Naive thymus-derived CD4-positive, alpha-beta T cell (primary cell): ENCODE data around the gene PRKN. TPM values are rescaled to one million over a fixed set of nuclear protein-coding genes. Genes with fewer than 3 reads are reported as not detected.

Experiments used
- ATAC-seq: fragments of 150-1000 bp; cut with Tn5 transposase; 2 replicates; pipeline ENCODE4 v1.10.0; 2021; ENCODE audit warnings: mild to moderate bottlenecking, moderate library complexity
- CTCF ChIA-PET: fragments of 350-600 bp; sonication (Branson Sonifier 250); formaldehyde crosslinking; loops from one replicate; lab custom pipeline; 2021; ENCODE audit warnings: antibody characterized with exemption; lab: Charles Lee
- POLR2A ChIA-PET: fragments of 350-600 bp; sonication (Branson Sonifier 250); formaldehyde crosslinking; loops from one replicate; lab custom pipeline; 2021; ENCODE audit warnings: antibody characterized with exemption, inconsistent platforms; lab: Charles Lee
- DNase-seq, 9 donors: peaks; one replicate each; pipeline versions ENCODE4 v3.0.0 to v3.0.0-alpha.2; 2020 to 2022; ENCODE audit warnings: mixed read lengths in 1 of 9
- H3K27ac ChIP-seq: one replicate; pipeline ENCODE4 v1.7.0; 2013; ENCODE audit warnings: mild to moderate bottlenecking, low read depth, low read length, moderate library complexity
- H3K27me3 ChIP-seq, 2 donors: one replicate each; pipeline ENCODE4 v1.7.0; 2013; ENCODE audit warnings: low read length in 2 of 2, mild to moderate bottlenecking in 2 of 2, moderate library complexity in 2 of 2; ENCODE audit not compliant: control insufficient read depth in 2 of 2, insufficient read depth in 2 of 2
- H3K36me3 ChIP-seq, 3 experiments: 1 replicate in 2 of 3; 2 replicates in 1 of 3; pipeline ENCODE4 v1.7.0; 2013; ENCODE audit warnings: low read length in 3 of 3, mild to moderate bottlenecking in 3 of 3, moderate library complexity in 1 of 3; ENCODE audit not compliant: insufficient read depth in 3 of 3, control insufficient read depth in 2 of 3
- H3K4me1 ChIP-seq, 2 donors: one replicate each; pipeline ENCODE4 v1.7.0; 2013; ENCODE audit warnings: low read length in 2 of 2, mild to moderate bottlenecking in 2 of 2, moderate library complexity in 1 of 2; ENCODE audit not compliant: control insufficient read depth in 2 of 2, insufficient read depth in 2 of 2
- H3K4me3 ChIP-seq: 2 replicates; pipeline ENCODE4 v1.7.0; 2013; ENCODE audit warnings: mild to moderate bottlenecking, low read length
- H3K9me3 ChIP-seq, 3 experiments: 1 replicate in 2 of 3; 2 replicates in 1 of 3; pipeline ENCODE4 v1.7.0; 2013; ENCODE audit warnings: low read length in 3 of 3; ENCODE audit not compliant: control insufficient read depth in 2 of 3
- H3K27ac Mint-ChIP-seq, 9 donors: one replicate each; pipeline ENCODE4 v1.8.0; 2020 to 2022; ENCODE audit warnings: mixed read lengths in 9 of 9, mild to moderate bottlenecking in 8 of 9, moderate library complexity in 5 of 9, inconsistent platforms in 2 of 9
- H3K27me3 Mint-ChIP-seq, 5 donors: one replicate each; pipeline ENCODE4 v1.8.0; 2021 to 2022; ENCODE audit warnings: mixed read lengths in 5 of 5, mild to moderate bottlenecking in 1 of 5
- H3K36me3 Mint-ChIP-seq, 5 donors: one replicate each; pipeline ENCODE4 v1.8.0; 2020 to 2022; ENCODE audit warnings: mixed read lengths in 5 of 5, mild to moderate bottlenecking in 3 of 5, inconsistent platforms in 1 of 5
- H3K4me1 Mint-ChIP-seq, 7 donors: one replicate each; pipeline ENCODE4 v1.8.0; 2020 to 2022; ENCODE audit warnings: mixed read lengths in 7 of 7, mild to moderate bottlenecking in 3 of 7, inconsistent platforms in 1 of 7
- H3K4me3 Mint-ChIP-seq, 10 donors: one replicate each; pipeline ENCODE4 v1.8.0; 2020 to 2022; ENCODE audit warnings: mild to moderate bottlenecking in 10 of 10, mixed read lengths in 10 of 10, moderate library complexity in 6 of 10, inconsistent platforms in 2 of 10
- H3K9me3 Mint-ChIP-seq, 11 donors: one replicate each; pipeline ENCODE4 v1.8.0; 2020 to 2022; ENCODE audit warnings: mixed read lengths in 11 of 11, mild to moderate bottlenecking in 4 of 11, inconsistent platforms in 1 of 11, moderate library complexity in 1 of 11
- intact Hi-C, 2 donors: fragments of 100-400 bp; cut with micrococcal nuclease; formaldehyde crosslinking; loops; one replicate each; pipeline ENCODE4 v1.15.1; 2023
- polyA plus RNA-seq, 2 donors: library from polyadenylated mRNA; unstranded; fragments of 300-500 nt; fragmentation: Illumina TruSeq; gene quantifications; one replicate each; pipeline ENCODE4 v1.2.3, GENCODE V29; 2021
- total RNA-seq, 6 experiments: library from RNA in 5 of 6; stranded (reverse) in 5 of 6; gene quantifications; 1 replicate in 5 of 6; 2 replicates in 1 of 6; pipeline ENCODE4 v1.2.3 and lab custom pipeline; 2021 to 2026

Gene PRKN
- total and polyA plus RNA-seq, 7 experiments from 2014 or later: 0.44 to 10.3 (median 8.1) TPM

DNA sequence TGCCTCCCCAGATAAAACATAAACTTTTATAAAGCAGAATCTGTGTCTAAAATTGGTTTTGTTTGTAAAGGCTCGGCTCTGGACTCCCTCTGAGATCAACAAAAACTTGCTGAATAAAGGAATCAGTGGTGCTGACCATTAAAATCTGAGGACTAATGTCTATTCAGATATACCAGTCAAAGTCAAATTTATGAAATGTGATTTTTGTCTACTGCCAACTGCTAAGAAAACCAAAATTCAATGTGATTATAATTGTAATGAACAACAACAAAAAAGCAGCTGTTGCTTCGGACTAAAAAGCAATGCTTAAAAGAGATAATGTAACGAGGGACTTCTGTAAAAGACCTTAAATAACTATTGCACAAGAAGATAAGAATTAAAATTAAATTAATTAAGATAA is 26.6 kb downstream of the PRKN start:
- intact Hi-C loops: no loop called here
- ChIA-PET POLR2A (no interaction called here), CTCF (no interaction called here)
- H3K27me3 Mint-ChIP-seq: no peaks in the 10 kb centered on the region
- no peak overlapping the region for H3K4me3 ChIP-seq
- H3K4me3 Mint-ChIP-seq: no peak overlapping the region
- no peaks in the 10 kb centered on the region for H3K9me3 ChIP-seq
- peaks cover 0 to 5% (median 0%) of the 10 kb centered on the region in 7 donors for H3K4me1 Mint-ChIP-seq
- no peaks in the 10 kb centered on the region for H3K9me3 Mint-ChIP-seq
- no peak overlapping the region for H3K27ac Mint-ChIP-seq
- H3K4me1 ChIP-seq: no peaks in the 10 kb centered on the region
- no peaks in the 10 kb centered on the region for H3K36me3 ChIP-seq
- no peak for ATAC-seq
- no peak overlapping the region for H3K27ac ChIP-seq
- no peaks in the 10 kb centered on the region for H3K27me3 ChIP-seq
- no peak for DNase-seq
- H3K36me3 Mint-ChIP-seq: peaks cover 0 to 10% (median 0%) of the 10 kb centered on the region in 5 donors

DNA sequence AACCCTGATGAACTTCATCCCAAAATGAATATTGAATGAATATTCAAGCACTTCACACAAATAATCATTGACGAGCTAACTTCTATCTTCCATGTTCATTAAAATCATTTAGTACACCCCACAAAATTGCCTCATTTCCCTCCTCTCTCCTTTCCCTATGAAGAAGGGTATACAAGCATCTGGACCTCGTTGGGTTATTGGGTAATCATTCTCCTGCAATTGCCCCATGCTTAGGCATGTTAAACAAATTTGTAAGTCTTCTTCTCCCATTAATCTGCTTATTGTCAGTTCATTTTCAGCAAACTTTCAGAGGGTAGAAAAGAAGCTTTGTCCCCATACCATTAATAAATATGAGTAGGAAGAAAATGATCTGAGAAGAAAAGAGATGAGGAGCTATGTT is 27.6 kb downstream of the PRKN start:
- H3K4me1 ChIP-seq: no peaks in the 10 kb centered on the region
- intact Hi-C loops: no loop called here
- no peak for ATAC-seq
- no peaks in the 10 kb centered on the region for H3K27me3 ChIP-seq
- no peak overlapping the region for H3K27ac ChIP-seq
- H3K9me3 ChIP-seq: no peaks in the 10 kb centered on the region
- no peak overlapping the region for H3K4me3 ChIP-seq
- Mint-ChIP-seq H3K27me3 (no peaks in the 10 kb centered on the region), H3K4me3 (no peak overlapping the region), H3K27ac (no peak overlapping the region), H3K9me3 (no peaks in the 10 kb centered on the region), H3K36me3 (peaks cover 0 to 7% (median 0%) of the 10 kb centered on the region in 5 donors), H3K4me1 (peaks cover 0 to 5% (median 0%) of the 10 kb centered on the region in 7 donors)
- H3K36me3 ChIP-seq: no peaks in the 10 kb centered on the region
- ChIA-PET CTCF (no interaction called here), POLR2A (no interaction called here)
- DNase-seq: no peak

DNA sequence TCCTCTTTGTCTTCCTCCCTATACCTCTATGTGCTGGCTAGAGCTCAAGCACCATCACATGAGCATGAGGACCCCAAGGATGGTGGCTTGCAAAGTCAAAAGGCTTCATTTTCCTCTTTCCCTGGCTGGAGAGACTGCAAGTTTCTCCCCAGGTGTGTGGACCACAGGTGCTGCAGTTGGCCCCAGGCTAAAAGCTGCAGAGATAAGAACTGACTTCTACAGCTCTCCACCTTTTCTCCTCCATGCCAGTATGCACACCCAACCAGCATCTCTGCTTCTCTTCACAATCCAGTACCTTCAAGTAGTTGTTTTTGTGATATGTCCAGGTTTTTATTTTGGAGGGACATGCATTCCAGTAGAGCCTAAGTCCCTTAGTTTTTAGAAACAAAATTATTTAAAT is 29.1 kb downstream of the PRKN start:
- H3K27me3 ChIP-seq: no peaks in the 10 kb centered on the region
- intact Hi-C loops: no loop called here
- ATAC-seq: no peak
- H3K36me3 ChIP-seq: no peaks in the 10 kb centered on the region
- peaks cover 0 to 5% (median 0%) of the 10 kb centered on the region in 7 donors for H3K4me1 Mint-ChIP-seq
- H3K36me3 Mint-ChIP-seq: peaks cover 0 to 9% (median 0%) of the 10 kb centered on the region in 5 donors
- no peak for DNase-seq
- H3K27ac ChIP-seq: no peak overlapping the region
- no peak overlapping the region for H3K4me3 Mint-ChIP-seq
- H3K27ac Mint-ChIP-seq: no peak overlapping the region
- no peak overlapping the region for H3K4me3 ChIP-seq
- no peaks in the 10 kb centered on the region for H3K27me3 Mint-ChIP-seq
- CTCF ChIA-PET: no interaction called here
- H3K9me3 Mint-ChIP-seq: no peaks in the 10 kb centered on the region
- no peaks in the 10 kb centered on the region for H3K4me1 ChIP-seq
- POLR2A ChIA-PET: no interaction called here
- no peaks in the 10 kb centered on the region for H3K9me3 ChIP-seq

DNA sequence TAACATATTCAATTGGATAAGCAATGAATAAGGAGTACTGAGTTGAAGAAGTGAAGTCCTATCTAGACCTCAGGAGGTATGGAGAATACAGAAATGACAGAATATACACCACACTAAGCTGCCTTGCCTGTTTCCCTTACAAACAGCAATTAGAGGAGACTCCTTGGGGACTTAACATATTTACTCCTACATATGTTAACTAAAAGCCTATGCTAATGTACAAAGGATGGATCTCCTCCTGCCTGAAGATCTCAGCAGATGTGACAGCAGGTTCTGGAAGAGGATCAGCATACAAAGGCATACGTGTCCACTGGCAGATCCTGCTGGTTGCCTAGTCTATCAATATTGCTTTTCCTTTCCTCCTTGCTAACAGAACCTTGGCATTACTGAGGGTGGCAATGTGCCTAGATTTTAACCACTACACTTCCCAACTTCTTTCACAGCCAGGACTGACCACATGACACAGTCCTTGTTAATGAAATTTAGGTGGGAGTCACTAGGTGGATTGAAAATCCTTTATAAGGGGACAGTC is 29.6 kb downstream of the PRKN start:
- Histone ChIP-seq H3K4me3 (no peak overlapping the region), H3K27me3 (no peaks in the 10 kb centered on the region), H3K4me1 (no peaks in the 10 kb centered on the region), H3K36me3 (no peaks in the 10 kb centered on the region), H3K9me3 (no peaks in the 10 kb centered on the region), H3K27ac (no peak overlapping the region)
- ChIA-PET POLR2A (no interaction called here), CTCF (no interaction called here)
- no peak for ATAC-seq
- intact Hi-C loops: no loop called here
- Mint-ChIP-seq H3K27me3 (no peaks in the 10 kb centered on the region), H3K4me3 (no peak overlapping the region), H3K27ac (no peak overlapping the region), H3K36me3 (peaks cover 0 to 9% (median 0%) of the 10 kb centered on the region in 5 donors), H3K4me1 (peaks cover 0 to 5% (median 0%) of the 10 kb centered on the region in 7 donors), H3K9me3 (no peaks in the 10 kb centered on the region)
- DNase-seq: no peak

DNA sequence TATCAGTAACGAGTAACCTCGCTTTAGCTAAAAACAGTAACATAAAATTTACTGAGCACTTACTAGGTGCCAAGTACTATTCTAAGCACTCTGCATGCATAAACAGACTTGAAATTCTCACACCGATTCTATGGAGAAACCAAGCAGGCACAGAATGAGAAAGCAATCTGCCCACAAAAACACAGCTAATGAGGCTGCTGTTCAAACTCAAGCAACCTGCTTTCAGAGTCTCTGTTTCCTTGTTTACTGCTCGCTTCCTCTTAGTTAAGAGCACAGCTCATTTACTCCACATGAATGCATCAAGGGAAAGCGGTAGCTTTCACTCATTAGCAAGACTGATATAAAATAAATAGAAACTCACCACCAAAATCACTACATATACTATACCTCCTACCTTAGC is 37.4 kb downstream of the PRKN start:
- Mint-ChIP-seq H3K27me3 (no peaks in the 10 kb centered on the region), H3K4me3 (no peak overlapping the region), H3K36me3 (peaks cover 0 to 7% (median 0%) of the 10 kb centered on the region in 5 donors), H3K4me1 (peaks cover 0 to 4% (median 0%) of the 10 kb centered on the region in 7 donors), H3K27ac (no peak overlapping the region), H3K9me3 (peaks cover 0 to 2% (median 0%) of the 10 kb centered on the region in 11 donors)
- CTCF ChIA-PET: no interaction called here
- POLR2A ChIA-PET: no interaction called here
- no peaks in the 10 kb centered on the region for H3K4me1 ChIP-seq
- intact Hi-C loops: no loop called here
- ATAC-seq (no peak), DNase-seq (no peak)
- H3K27ac ChIP-seq: no peak overlapping the region
- H3K27me3 ChIP-seq: no peaks in the 10 kb centered on the region
- no peak overlapping the region for H3K4me3 ChIP-seq
- no peaks in the 10 kb centered on the region for H3K36me3 ChIP-seq
- H3K9me3 ChIP-seq: no peaks in the 10 kb centered on the region

DNA sequence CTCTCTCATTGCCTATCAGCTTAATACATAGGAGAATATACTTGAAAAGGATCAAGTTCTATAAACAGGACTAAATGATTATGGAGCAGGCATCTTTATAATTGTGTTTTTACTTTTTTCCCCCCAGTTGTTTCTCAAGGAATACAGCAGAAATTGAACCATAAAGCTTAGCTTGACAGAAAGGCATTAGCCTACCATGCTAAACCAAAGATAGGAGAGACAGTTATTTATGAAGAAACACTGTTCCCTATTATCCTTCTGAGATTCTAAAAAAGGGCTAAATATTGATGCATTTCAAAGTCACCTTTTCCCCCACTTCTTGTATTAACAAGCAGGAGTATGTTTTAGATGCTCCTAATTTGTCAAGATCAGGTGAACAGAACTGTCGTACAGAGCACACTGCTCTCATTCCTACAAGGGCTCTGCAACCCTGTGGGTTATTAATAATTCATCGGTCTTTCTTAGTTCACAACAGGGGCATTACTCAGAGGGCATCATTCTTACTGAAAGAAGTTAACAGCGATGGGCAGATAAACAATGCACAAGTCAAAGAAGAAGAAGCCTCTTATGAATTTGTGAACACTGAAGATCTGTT is 38.7 kb downstream of the PRKN start:
- Histone ChIP-seq H3K4me3 (no peak overlapping the region), H3K36me3 (no peaks in the 10 kb centered on the region), H3K4me1 (no peaks in the 10 kb centered on the region), H3K27me3 (no peaks in the 10 kb centered on the region), H3K9me3 (no peaks in the 10 kb centered on the region), H3K27ac (no peak overlapping the region)
- Mint-ChIP-seq H3K27me3 (no peaks in the 10 kb centered on the region), H3K9me3 (peaks cover 0 to 2% (median 0%) of the 10 kb centered on the region in 11 donors), H3K4me3 (no peak overlapping the region), H3K4me1 (peaks cover 0 to 4% (median 0%) of the 10 kb centered on the region in 7 donors), H3K27ac (no peak overlapping the region), H3K36me3 (peaks cover 0 to 7% (median 0%) of the 10 kb centered on the region in 5 donors)
- POLR2A ChIA-PET: no interaction called here
- no peak for DNase-seq
- no peak for ATAC-seq
- CTCF ChIA-PET: no interaction called here
- intact Hi-C loops: no loop called here

DNA sequence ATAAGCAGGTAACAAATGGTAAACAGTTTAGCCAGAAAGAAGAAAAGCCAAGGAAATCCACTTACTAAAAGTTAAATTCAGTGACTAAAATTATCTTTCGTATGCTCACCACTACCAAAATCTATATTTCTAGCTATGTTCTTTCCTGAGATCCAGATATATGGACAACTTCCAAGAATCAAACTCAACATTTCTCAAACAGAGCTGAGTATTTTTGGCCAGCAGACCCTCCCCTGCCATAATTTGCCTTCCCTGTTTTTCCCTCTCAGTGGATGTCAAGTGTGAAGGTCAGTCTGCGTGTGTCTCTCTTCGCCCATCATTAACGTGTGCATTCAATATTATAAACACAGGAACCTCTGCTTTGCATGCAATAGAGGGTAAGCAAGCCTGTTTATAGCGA is 42.0 kb downstream of the PRKN start:
- Mint-ChIP-seq H3K4me1 (peaks cover 0 to 4% (median 0%) of the 10 kb centered on the region in 7 donors), H3K9me3 (peaks cover 0 to 4% (median 2%) of the 10 kb centered on the region in 11 donors), H3K27me3 (no peaks in the 10 kb centered on the region), H3K4me3 (no peak overlapping the region), H3K36me3 (peaks cover 0 to 8% (median 4%) of the 10 kb centered on the region in 5 donors), H3K27ac (no peak overlapping the region)
- no peaks in the 10 kb centered on the region for H3K27me3 ChIP-seq
- intact Hi-C loops: no loop called here
- no peak overlapping the region for H3K27ac ChIP-seq
- no peaks in the 10 kb centered on the region for H3K4me1 ChIP-seq
- no peaks in the 10 kb centered on the region for H3K36me3 ChIP-seq
- no peak overlapping the region for H3K4me3 ChIP-seq
- ATAC-seq (no peak), DNase-seq (no peak)
- H3K9me3 ChIP-seq: no peaks in the 10 kb centered on the region
- POLR2A ChIA-PET: no interaction called here
- CTCF ChIA-PET: no interaction called here
